Measurements from ENCODE around the gene CENPS.
"Not testable (repeated sequence)": the region's sequence is repeated elsewhere in the genome, so short reads cannot be mapped to it uniquely, and the experiment has no call there.

CENPS gene

GRCh38 chr1:10430216-10431069, at the start of gene CENPS:
TSS of gene CENPS (plus strand) at chr1:10430433. CDS start at chr1:10430518, 85 bp downstream.
- peak; percentile 85 for DNase-seq

- no peak for DNase-seq
Observed at GRCh38 chr1:10380594-10381275, 49.5 kb upstream of the CENPS start.

- DNase-seq = no peak
Observed at GRCh38 chr1:10383630-10384029, 46.6 kb upstream of the CENPS start.

GRCh38 chr1:10384219-10384618, 46.0 kb upstream of the CENPS start:
- DNase-seq = no peak

- DNase-seq = no peak
Observed at GRCh38 chr1:10386761-10387676, 43.2 kb upstream of the CENPS start.

GRCh38 chr1:10387677-10388386, 42.4 kb upstream of the CENPS start:
- no peak for DNase-seq

GRCh38 chr1:10388387-10388715, 41.9 kb upstream of the CENPS start:
- no peak for DNase-seq

GRCh38 chr1:10389271-10389973, 40.8 kb upstream of the CENPS start:
- DNase-seq = peak; percentile 22

GRCh38 chr1:10396870-10397269, 33.4 kb upstream of the CENPS start:
- DNase-seq = no peak

GRCh38 chr1:10398278-10398733, 31.9 kb upstream of the CENPS start:
- no peak for DNase-seq

GRCh38 chr1:10398734-10399443, 31.3 kb upstream of the CENPS start, which contains the start of gene PGD:
TSS of gene PGD (plus strand) at chr1:10399064. CDS start at chr1:10399118, 54 bp downstream.
- peak; percentile 97 for DNase-seq

GRCh38 chr1:10399444-10399941, 30.7 kb upstream of the CENPS start:
- DNase-seq = peak; percentile 66

GRCh38 chr1:10400013-10400412, 30.2 kb upstream of the CENPS start:
- DNase-seq = no peak

- DNase-seq = no peak
Observed at GRCh38 chr1:10401281-10401680, 29.0 kb upstream of the CENPS start.

GRCh38 chr1:10402729-10403274, 27.4 kb upstream of the CENPS start:
- DNase-seq = no peak

- no peak for DNase-seq
Observed at GRCh38 chr1:10407201-10407600, 23.0 kb upstream of the CENPS start.

GRCh38 chr1:10415211-10415930, 14.9 kb upstream of the CENPS start:
- no peak for DNase-seq

GRCh38 chr1:10415967-10416366, 14.3 kb upstream of the CENPS start:
- DNase-seq = not testable (repeated sequence)

- DNase-seq = not testable (repeated sequence)
Observed at GRCh38 chr1:10418741-10419140, 11.5 kb upstream of the CENPS start.

- DNase-seq = no peak
Observed at GRCh38 chr1:10419351-10419750, 10.9 kb upstream of the CENPS start.

Measured in NCI-H1105 treated with DMSO at 0.1 percent for 48 hours (cell line).